HEK293 (cell line): ENCODE measurements around the gene IFT43.

Source experiments
- CTCF ChIA-PET: fragments of 350-600 bp; formaldehyde crosslinking; extraction: SDS; loops from one replicate; lab custom pipeline; 2021; ENCODE audit warnings: antibody characterized with exemption; lab: Yijun Ruan, JAX
- POLR2A ChIA-PET: fragments of 300-600 bp; formaldehyde crosslinking; extraction: SDS; loops from one replicate; lab custom pipeline; 2020; ENCODE audit warnings: antibody characterized with exemption, inconsistent platforms; lab: Yijun Ruan, JAX
- H3K27ac ChIP-seq: fragments of 200-500 bp; sonication (Bioruptor generic); 2 replicates; pipeline ENCODE4 v1.5.1; 2014; ENCODE audit warnings: low read depth, low read length, control low read depth, inconsistent platforms; ENCODE audit errors: extremely low read depth
- H3K36me3 ChIP-seq, 2 experiments: fragments of 200-500 bp in 1 of 2; sonication (Bioruptor generic) in 1 of 2; 1 replicate in 1 of 2; 2 replicates in 1 of 2; pipeline ENCODE4 v1.5.1; 2014 to 2017; ENCODE audit warnings: inconsistent platforms in 2 of 2, low read length in 2 of 2; ENCODE audit not compliant: control insufficient read depth in 2 of 2, insufficient read depth in 1 of 2
- H3K4me1 ChIP-seq: fragments of 200-500 bp; sonication (Bioruptor generic); 2 replicates; pipeline ENCODE4 v1.5.1; 2014; ENCODE audit warnings: mild to moderate bottlenecking, low read length, inconsistent platforms; ENCODE audit not compliant: control insufficient read depth, insufficient read depth
- H3K4me3 ChIP-seq: 2 replicates; pipeline ENCODE4 v1.5.1; 2011; ENCODE audit warnings: low read depth, mild to moderate bottlenecking, control low read depth, low read length, moderate library complexity
- H3K9me3 ChIP-seq: fragments of 200-500 bp; sonication (Bioruptor generic); 2 replicates; pipeline ENCODE4 v1.5.1; 2014; ENCODE audit warnings: low read depth, low read length, inconsistent platforms; ENCODE audit not compliant: control insufficient read depth, insufficient read depth
- BCL11A ChIP-seq: fragments of 450-650 bp; formaldehyde crosslinking; IDR thresholded peaks from 2 replicates; pipeline ENCODE4 v1.5.1; 2016; ENCODE audit warnings: low read depth, missing biosample characterization, missing genetic modification characterization
- BCL6B ChIP-seq: fragments of 450-650 bp; formaldehyde crosslinking; IDR thresholded peaks from 2 replicates; pipeline ENCODE4 v1.5.1; 2017; ENCODE audit warnings: missing biosample characterization, missing genetic modification characterization
- KLF8 ChIP-seq: fragments of 450-650 bp; formaldehyde crosslinking; IDR thresholded peaks from 2 replicates; pipeline ENCODE4 v1.5.1; 2016; ENCODE audit warnings: missing biosample characterization, missing genetic modification characterization
- MZF1 ChIP-seq: fragments of 450-650 bp; formaldehyde crosslinking; IDR thresholded peaks from 2 replicates; pipeline ENCODE4 v1.5.1; 2017; ENCODE audit warnings: missing biosample characterization, missing genetic modification characterization, borderline replicate concordance
- ZBTB21 ChIP-seq: fragments of 450-650 bp; formaldehyde crosslinking; IDR thresholded peaks from 2 replicates; pipeline ENCODE4 v1.5.1; 2017; ENCODE audit warnings: missing biosample characterization, missing genetic modification characterization
- ZIC2 ChIP-seq: fragments of 450-650 bp; formaldehyde crosslinking; IDR thresholded peaks from 2 replicates; pipeline ENCODE4 v1.5.1; 2016; ENCODE audit warnings: missing biosample characterization, missing genetic modification characterization
- ZNF121 ChIP-seq: fragments of 450-650 bp; formaldehyde crosslinking; IDR thresholded peaks from 2 replicates; pipeline ENCODE4 v1.5.1; 2016; ENCODE audit warnings: missing biosample characterization, missing genetic modification characterization
- ZNF280C ChIP-seq: fragments of 450-650 bp; formaldehyde crosslinking; IDR thresholded peaks from 2 replicates; pipeline ENCODE4 v1.5.1; 2016; ENCODE audit warnings: missing biosample characterization, missing genetic modification characterization
- ZNF416 ChIP-seq: fragments of 450-650 bp; formaldehyde crosslinking; IDR thresholded peaks from 2 replicates; pipeline ENCODE4 v1.5.1; 2016; ENCODE audit warnings: missing biosample characterization, missing genetic modification characterization
- ZNF449 ChIP-seq: fragments of 450-650 bp; formaldehyde crosslinking; IDR thresholded peaks from 2 replicates; pipeline ENCODE4 v1.5.1; 2017; ENCODE audit warnings: missing biosample characterization, mild to moderate bottlenecking, missing genetic modification characterization, moderate library complexity
- ZNF561 ChIP-seq: fragments of 450-650 bp; IDR thresholded peaks from 2 replicates; pipeline ENCODE4 v1.5.1; 2018; ENCODE audit warnings: missing biosample characterization, missing genetic modification characterization, borderline replicate concordance
- ZNF580 ChIP-seq: fragments of 450-650 bp; formaldehyde crosslinking; IDR thresholded peaks from 2 replicates; pipeline ENCODE4 v1.5.1; 2016; ENCODE audit warnings: missing biosample characterization, missing genetic modification characterization
- ZNF600 ChIP-seq: fragments of 450-650 bp; formaldehyde crosslinking; IDR thresholded peaks from 2 replicates; pipeline ENCODE4 v1.5.1; 2016; ENCODE audit warnings: missing biosample characterization, missing genetic modification characterization
- ZNF623 ChIP-seq: fragments of 450-650 bp; formaldehyde crosslinking; IDR thresholded peaks from 2 replicates; pipeline ENCODE4 v1.5.1; 2016; ENCODE audit warnings: missing biosample characterization, missing genetic modification characterization
- ZNF677 ChIP-seq: fragments of 450-650 bp; IDR thresholded peaks from 2 replicates; pipeline ENCODE4 v1.5.0; 2018; ENCODE audit warnings: missing biosample characterization, mild to moderate bottlenecking, missing genetic modification characterization, moderate library complexity
- ZNF692 ChIP-seq: fragments of 450-650 bp; formaldehyde crosslinking; IDR thresholded peaks from 2 replicates; pipeline ENCODE4 v1.5.1; 2016; ENCODE audit warnings: missing biosample characterization, missing genetic modification characterization
- ZSCAN16 ChIP-seq: fragments of 450-650 bp; formaldehyde crosslinking; IDR thresholded peaks from 2 replicates; pipeline ENCODE4 v1.5.1; 2016; ENCODE audit warnings: missing biosample characterization, missing genetic modification characterization

Gene IFT43

GRCh38 chr14:75976826-75977581 is 8.6 kb upstream of the IFT43 start:
- no peak for TF ChIP-seq KLF8
- TF ChIP-seq ZNF449 (tag by site-specific recombination): no peak
- no peak for TF ChIP-seq ZNF677 (tag by site-specific recombination)
- TF ChIP-seq ZNF280C (tag by site-specific recombination): no peak
- TF ChIP-seq BCL11A (tag by site-specific recombination): no peak
- no peak for TF ChIP-seq ZNF623 (tag by site-specific recombination)
- no peak for TF ChIP-seq ZNF561 (tag by site-specific recombination)
- TF ChIP-seq, all 188 proteins: peak for 0
- Histone ChIP-seq H3K4me3 (no peak overlapping the region), H3K9me3 (no peaks in the 10 kb centered on the region), H3K36me3 (no peaks in the 10 kb centered on the region), H3K4me1 (peaks cover 7% of the 10 kb centered on the region), H3K27ac (no peak overlapping the region)
- ChIA-PET CTCF (interaction anchor here (1.0 to 11.4 kb wide), 8 partner anchors 64 to 410 kb away, joined by 3 to 259 read pairs (median 6); no protein-coding TSS in a partner anchor), POLR2A (no interaction called here)

- TF ChIP-seq ZSCAN16 (no peak), ZIC2 (tag by site-specific recombination) (no peak), KLF8 (no peak), MZF1 (tag by site-specific recombination) (no peak), ZBTB21 (tag by site-specific recombination) (no peak), ZNF580 (tag by site-specific recombination) (no peak), ZNF416 (tag by site-specific recombination) (no peak), ZNF692 (tag by site-specific recombination) (no peak), BCL6B (tag by site-specific recombination) (no peak), ZNF121 (no peak), ZNF600 (no peak)
- TF ChIP-seq, all 188 proteins: peak for 0
Observed at GRCh38 chr14:75977582-75977943, 8.0 kb upstream of the IFT43 start.

More at GRCh38 chr14:75977582-75977943, 8.0 kb upstream of the IFT43 start:
- ChIA-PET POLR2A (no interaction called here), CTCF (interaction anchor here (1.0 to 11.4 kb wide), 6 partner anchors 71 to 273 kb away, joined by 4 to 259 read pairs (median 9); no protein-coding TSS in a partner anchor)
- peaks cover 7% of the 10 kb centered on the region for H3K4me1 ChIP-seq
- H3K9me3 ChIP-seq: no peaks in the 10 kb centered on the region
- no peak overlapping the region for H3K4me3 ChIP-seq
- H3K27ac ChIP-seq: no peak overlapping the region
- no peaks in the 10 kb centered on the region for H3K36me3 ChIP-seq
